SJCRH30 (cell line): Measurements from ENCODE around the gene CCL19. TPM values are rescaled to one million over a fixed set of nuclear protein-coding genes. Genes with fewer than 3 reads are reported as not detected.

Experiments
- DNase-seq, 2 experiments: peaks; one replicate each; pipeline ENCODE4 v3.0.0-alpha.2; 2015 to 2020
- H3K27ac ChIP-seq: fragments of 250-450 bp; sonication (Bioruptor Pico); 2 replicates; pipeline ENCODE4 v1.5.1; 2020; ENCODE audit warnings: mild to moderate bottlenecking, moderate library complexity
- H3K27me3 ChIP-seq: fragments of 250-450 bp; sonication (Bioruptor Pico); 2 replicates; pipeline ENCODE4 v1.5.1; 2020; ENCODE audit warnings: mild to moderate bottlenecking, moderate library complexity
- H3K36me3 ChIP-seq: fragments of 250-450 bp; sonication (Bioruptor Pico); 2 replicates; pipeline ENCODE4 v1.5.1; 2020; ENCODE audit warnings: mild to moderate bottlenecking, moderate library complexity
- H3K4me1 ChIP-seq: fragments of 250-450 bp; sonication (Bioruptor Pico); 2 replicates; pipeline ENCODE4 v1.5.1; 2020; ENCODE audit warnings: mild to moderate bottlenecking, moderate library complexity
- H3K4me3 ChIP-seq: fragments of 250-450 bp; sonication (Bioruptor Pico); 2 replicates; pipeline ENCODE4 v1.5.1; 2020; ENCODE audit warnings: mild to moderate bottlenecking, moderate library complexity
- H3K9me3 ChIP-seq: fragments of 250-450 bp; sonication (Bioruptor Pico); replicated peaks from 2 replicates; pipeline ENCODE4 v1.5.1; 2020; ENCODE audit warnings: mild to moderate bottlenecking, moderate library complexity
- total RNA-seq: library from RNA; depleted of rRNA; stranded (reverse); fragments of >200 nt; shearing (Covaris generic); gene quantifications from 2 replicates; pipeline ENCODE4 v1.2.3, GENCODE V29; 2014

Gene CCL19
- total RNA-seq, 1 experiment from 2014 or later, result not detected

- Histone ChIP-seq H3K4me1 (no peaks in the 10 kb centered on the region), H3K36me3 (no peaks in the 10 kb centered on the region), H3K27me3 (no peaks in the 10 kb centered on the region), H3K27ac (no peak overlapping the region), H3K9me3 (no peaks in the 10 kb centered on the region), H3K4me3 (no peak overlapping the region)
- DNase-seq, result no peak
Observed at GRCh38 chr9:34659592-34660253, 31.4 kb downstream of the CCL19 start.

DNA sequence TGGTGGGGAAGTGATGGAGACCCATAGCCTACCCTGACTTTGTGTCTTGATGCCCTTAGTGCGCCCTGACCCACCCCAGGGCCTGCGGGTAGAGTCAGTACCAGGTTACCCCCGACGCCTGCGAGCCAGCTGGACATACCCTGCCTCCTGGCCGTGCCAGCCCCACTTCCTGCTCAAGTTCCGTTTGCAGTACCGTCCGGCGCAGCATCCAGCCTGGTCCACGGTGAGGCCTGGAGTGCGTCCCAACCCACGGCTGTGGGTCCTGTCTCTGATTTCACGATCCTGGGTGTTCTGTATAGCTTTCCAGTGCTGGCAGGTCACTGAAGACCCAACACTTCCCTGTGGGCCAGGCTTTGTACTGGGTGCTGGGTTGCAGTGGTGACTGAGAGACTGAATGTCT is 32.6 kb downstream of the CCL19 start:
- Histone ChIP-seq H3K27me3 (no peaks in the 10 kb centered on the region), H3K4me1 (peaks cover under 1% of the 10 kb centered on the region; the same call in 1 of the 2 replicates), H3K36me3 (no peaks in the 10 kb centered on the region), H3K27ac (no peak overlapping the region), H3K4me3 (no peak overlapping the region), H3K9me3 (no peaks in the 10 kb centered on the region)
- no peak for DNase-seq

DNA sequence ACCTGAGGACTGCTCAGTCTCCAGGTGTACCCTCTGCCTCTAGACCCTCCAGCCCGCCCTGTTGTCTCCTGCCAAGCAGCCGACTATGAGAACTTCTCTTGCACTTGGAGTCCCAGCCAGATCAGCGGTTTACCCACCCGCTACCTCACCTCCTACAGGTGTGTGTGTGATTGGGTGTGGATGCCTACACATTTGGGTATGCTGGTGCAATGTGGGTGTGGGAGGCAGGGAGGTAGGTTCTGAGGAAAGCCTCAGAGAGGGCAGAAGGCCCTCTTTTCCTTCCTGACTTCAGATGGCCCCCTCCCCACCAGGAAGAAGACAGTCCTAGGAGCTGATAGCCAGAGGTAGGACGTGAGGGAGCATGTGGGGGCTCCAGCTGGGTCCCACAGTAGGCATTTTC is 34.1 kb downstream of the CCL19 start:
- DNase-seq, result no peak
- Histone ChIP-seq H3K36me3 (no peaks in the 10 kb centered on the region), H3K27me3 (no peaks in the 10 kb centered on the region), H3K27ac (no peak overlapping the region), H3K4me1 (peaks cover 3% of the 10 kb centered on the region; the same call in 1 of the 2 replicates), H3K9me3 (no peaks in the 10 kb centered on the region), H3K4me3 (no peak overlapping the region)

DNA sequence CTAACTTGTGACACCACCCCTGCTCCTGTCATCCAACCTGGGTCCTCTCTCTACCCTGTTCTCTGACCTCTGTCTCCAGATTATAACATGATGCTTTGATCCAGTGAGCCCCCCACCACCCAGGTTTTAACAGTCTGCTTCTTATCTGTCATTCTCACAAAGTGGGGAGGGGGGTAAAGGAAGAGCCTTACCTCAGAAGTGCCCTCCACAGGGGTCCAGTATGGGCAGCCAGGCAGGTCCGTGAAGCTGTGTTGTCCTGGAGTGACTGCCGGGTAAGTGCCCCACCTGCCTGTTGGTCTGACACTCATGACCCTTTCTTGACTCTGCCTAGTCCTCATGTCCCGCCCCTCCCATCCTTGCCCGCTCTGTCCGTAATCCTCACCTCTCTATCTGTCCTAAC is 35.7 kb downstream of the CCL19 start:
- Histone ChIP-seq H3K4me1 (peaks cover 3% of the 10 kb centered on the region; the same call in 1 of the 2 replicates), H3K27ac (no peak overlapping the region), H3K9me3 (no peaks in the 10 kb centered on the region), H3K4me3 (no peak overlapping the region), H3K27me3 (no peaks in the 10 kb centered on the region), H3K36me3 (no peaks in the 10 kb centered on the region)
- no peak for DNase-seq

DNA sequence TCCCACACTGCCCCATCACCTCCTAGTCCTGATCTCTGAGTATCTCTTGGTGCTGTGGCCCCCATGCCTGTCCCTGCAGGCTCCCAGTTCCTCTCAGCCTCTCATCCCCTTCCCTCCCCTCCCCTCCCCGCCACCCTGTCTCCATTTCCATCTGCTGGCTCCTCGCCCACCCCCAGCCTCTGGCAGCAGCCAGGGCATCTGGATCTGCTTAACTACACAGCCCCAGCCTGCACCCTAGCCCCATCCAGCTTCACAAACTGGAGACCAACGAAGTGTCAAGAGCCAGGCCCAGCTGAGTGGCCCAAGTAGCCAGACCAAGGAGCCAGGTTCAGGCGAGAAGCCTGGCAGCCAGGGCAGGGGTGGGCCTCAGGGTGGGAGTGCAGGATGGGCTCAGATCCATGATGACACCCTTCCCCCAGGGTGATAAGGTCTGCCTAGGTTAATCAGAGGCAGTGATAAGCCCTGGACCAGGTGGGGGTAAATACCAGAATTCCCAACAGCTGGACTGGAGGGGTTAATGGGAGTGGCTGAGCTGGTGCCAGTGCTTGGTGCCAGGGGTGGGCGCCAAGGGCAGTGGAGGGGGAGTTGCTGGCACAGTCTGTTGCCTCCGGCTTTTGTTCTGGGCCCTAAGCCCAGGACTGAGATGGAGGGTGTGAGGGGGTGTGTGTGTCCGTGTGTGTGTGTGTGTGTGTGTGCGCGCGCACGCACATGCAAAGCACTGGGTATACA is 36.6 kb downstream of the CCL19 start:
- no peak overlapping the region for H3K27ac ChIP-seq
- no peak overlapping the region for H3K4me3 ChIP-seq
- H3K36me3 ChIP-seq, result no peaks in the 10 kb centered on the region
- H3K9me3 ChIP-seq, result no peaks in the 10 kb centered on the region
- no peaks in the 10 kb centered on the region for H3K27me3 ChIP-seq
- peaks cover 3% of the 10 kb centered on the region; the same call in 1 of the 2 replicates for H3K4me1 ChIP-seq
- DNase-seq, result no peak

DNA sequence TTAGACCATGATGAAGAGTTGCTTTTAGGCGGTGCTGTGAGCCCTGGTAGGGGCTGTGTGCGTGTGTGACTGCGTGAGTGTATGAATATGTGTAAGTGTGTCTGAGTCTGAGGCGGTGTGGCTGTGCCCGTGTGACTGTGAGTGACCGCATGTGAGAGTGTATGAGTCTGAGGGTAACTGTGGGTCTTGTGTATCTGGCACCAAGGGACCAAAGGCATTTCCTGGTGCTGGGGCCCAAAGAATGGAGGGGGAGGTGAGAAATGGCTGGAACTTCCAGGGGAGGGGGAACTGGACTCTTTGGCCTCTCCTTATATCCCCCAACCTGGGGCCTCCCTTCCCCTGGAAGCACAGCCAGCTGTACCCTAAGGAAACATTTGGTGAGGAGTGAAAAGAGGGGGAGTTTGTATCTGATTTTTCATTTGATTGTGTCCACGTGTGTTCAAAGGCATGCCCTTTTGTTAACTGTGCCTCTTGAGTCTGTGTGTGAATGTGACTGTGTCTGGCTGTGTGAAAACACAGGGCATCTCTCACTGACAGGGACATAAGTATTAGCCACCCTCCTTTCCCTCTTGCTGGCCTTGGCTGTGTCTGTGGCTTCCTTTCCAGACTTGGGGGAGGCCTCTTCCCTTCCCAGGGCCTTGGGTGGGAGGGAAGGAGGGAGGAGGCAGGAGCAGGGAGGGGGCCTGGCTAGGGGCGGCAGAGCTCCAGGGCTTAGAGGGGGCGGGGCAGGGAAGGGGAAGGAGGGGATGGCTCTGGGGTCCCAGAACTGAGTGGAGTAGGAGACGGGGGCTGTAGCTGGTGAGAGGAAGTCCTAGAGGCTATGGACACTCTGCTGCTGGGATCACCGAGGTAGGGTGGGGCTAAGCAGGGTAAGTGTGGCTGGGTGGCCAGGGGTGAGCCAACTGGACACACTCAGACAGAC is 37.7 kb downstream of the CCL19 start:
- no peak for DNase-seq
- H3K27ac ChIP-seq, result no peak overlapping the region
- peaks cover 3% of the 10 kb centered on the region; the same call in 1 of the 2 replicates for H3K4me1 ChIP-seq
- no peaks in the 10 kb centered on the region for H3K9me3 ChIP-seq
- no peaks in the 10 kb centered on the region; the same call in 1 of the 2 replicates for H3K36me3 ChIP-seq
- no peaks in the 10 kb centered on the region for H3K27me3 ChIP-seq
- no peak overlapping the region for H3K4me3 ChIP-seq

DNA sequence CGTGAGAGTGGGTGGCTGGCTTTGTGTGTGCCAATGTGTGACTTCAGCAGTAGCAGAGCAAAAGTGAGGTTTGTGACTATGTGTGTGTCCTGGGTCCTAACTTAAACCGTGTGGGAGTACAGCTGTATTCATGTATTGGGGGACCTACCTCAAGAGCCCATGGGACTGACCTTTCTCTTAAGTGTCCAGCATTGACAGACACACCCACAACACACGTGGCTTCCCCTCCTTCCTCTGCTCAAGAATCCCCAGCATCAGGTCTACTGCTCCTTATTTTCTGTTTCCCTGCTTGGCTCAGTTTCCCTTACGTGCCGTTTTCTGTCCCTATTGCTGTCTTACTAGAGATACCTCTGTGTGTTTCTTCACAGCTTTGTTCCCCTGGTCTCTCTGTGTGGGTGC is 38.5 kb downstream of the CCL19 start:
- peaks cover 3% of the 10 kb centered on the region; the same call in 1 of the 2 replicates for H3K4me1 ChIP-seq

DNA sequence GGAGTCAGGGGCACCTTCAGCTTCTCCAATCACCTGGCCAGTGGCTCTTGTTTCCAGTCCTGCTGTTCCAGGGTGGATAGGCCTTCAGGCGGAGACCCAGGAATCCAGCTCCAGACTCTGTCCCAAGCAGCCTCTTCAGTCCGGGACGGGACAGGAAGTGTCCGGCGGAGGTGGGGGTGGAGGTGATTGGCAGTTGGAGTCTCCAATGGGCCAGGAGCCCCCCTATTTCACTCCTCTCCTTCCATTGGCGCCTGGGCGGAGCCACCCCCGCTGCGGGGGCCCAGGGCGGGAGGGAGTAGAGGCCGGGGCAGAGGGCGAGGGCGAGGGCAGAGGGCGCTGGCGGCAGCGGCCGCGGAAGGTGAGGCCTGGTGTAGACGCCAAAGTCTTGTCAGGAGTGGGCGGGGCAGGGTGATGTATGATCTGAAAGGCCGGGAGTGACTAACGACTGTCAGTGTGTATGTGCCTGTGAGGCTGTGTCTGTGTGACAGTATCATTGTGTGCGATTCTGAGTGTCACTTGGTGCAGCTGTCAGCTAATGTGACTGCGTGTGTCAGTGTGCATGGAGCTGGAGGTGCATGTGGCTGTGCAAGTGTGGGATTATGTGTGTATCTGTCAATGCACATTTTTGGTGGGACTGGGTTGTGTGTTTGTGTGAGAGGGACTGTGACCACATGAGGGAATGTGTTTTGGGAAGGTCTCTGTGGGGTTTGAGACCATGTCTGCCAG is 39.0 kb downstream of the CCL19 start, which contains the start of gene IL11RA:
Gene IL11RA, plus strand, starts transcription at position 310 of the 726 bp plus-strand sequence. CDS start 3,033 bp downstream, outside the sequence.
- Histone ChIP-seq H3K27me3 (no peaks in the 10 kb centered on the region), H3K27ac (peak within 1 kb of the TSS; percentile 11; the same call in 1 of the 2 replicates), H3K9me3 (no peaks in the 10 kb centered on the region), H3K36me3 (no peaks in the 10 kb centered on the region; the same call in 1 of the 2 replicates), H3K4me3 (peak within 1 kb of the TSS; percentile 54), H3K4me1 (peaks cover 3% of the 10 kb centered on the region; the same call in 1 of the 2 replicates)
- peak; percentile 80 to 81 for DNase-seq

More for the DNA sequence above, 38.5 kb downstream of the CCL19 start:
- H3K4me3 ChIP-seq, result peak overlapping the region; percentile 54
- H3K9me3 ChIP-seq, result no peaks in the 10 kb centered on the region
- no peak overlapping the region; the same call in 1 of the 2 replicates for H3K27ac ChIP-seq
- H3K36me3 ChIP-seq, result no peaks in the 10 kb centered on the region; the same call in 1 of the 2 replicates
- no peaks in the 10 kb centered on the region for H3K27me3 ChIP-seq
- DNase-seq, result no peak

GRCh38 chr9:34651321-34651720 is 39.8 kb downstream of the CCL19 start:
- Histone ChIP-seq H3K4me3 (peak overlapping the region; percentile 54), H3K27ac (no peak overlapping the region), H3K9me3 (no peaks in the 10 kb centered on the region), H3K4me1 (peaks cover 3% of the 10 kb centered on the region; the same call in 1 of the 2 replicates), H3K36me3 (no peaks in the 10 kb centered on the region; the same call in 1 of the 2 replicates), H3K27me3 (no peaks in the 10 kb centered on the region)
- no peak for DNase-seq

DNA sequence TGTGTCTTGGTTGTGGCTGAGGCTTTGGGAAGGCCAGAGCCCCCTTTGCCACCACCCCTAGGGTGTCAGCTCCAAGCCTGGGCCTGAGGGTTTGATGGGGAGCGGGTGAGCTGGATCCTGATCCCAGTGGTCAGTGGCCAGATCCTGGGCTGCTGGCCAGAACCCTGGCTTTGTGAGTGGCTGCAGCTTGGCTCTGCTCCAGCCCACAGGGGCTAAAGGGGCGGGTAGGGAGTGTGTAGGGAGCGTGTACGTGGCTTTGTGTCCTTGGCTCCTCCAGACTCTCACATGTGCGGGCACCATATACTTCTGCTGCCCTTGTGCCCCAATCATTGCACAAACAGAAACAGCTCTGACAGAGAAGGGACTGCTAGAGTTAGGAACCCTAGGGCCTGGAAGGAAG is 40.3 kb downstream of the CCL19 start:
- Histone ChIP-seq H3K27ac (no peak overlapping the region), H3K9me3 (no peaks in the 10 kb centered on the region), H3K27me3 (no peaks in the 10 kb centered on the region), H3K4me1 (peaks cover 7% of the 10 kb centered on the region), H3K4me3 (no peak overlapping the region), H3K36me3 (no peaks in the 10 kb centered on the region; the same call in 1 of the 2 replicates)
- no peak for DNase-seq

- Histone ChIP-seq H3K4me3 (no peak overlapping the region), H3K36me3 (no peaks in the 10 kb centered on the region; the same call in 1 of the 2 replicates), H3K27me3 (no peaks in the 10 kb centered on the region), H3K9me3 (no peaks in the 10 kb centered on the region), H3K27ac (no peak overlapping the region), H3K4me1 (peaks cover 7% of the 10 kb centered on the region)
- DNase-seq, result no peak
Observed at GRCh38 chr9:34648673-34649072, 42.4 kb downstream of the CCL19 start.

- Histone ChIP-seq H3K9me3 (no peaks in the 10 kb centered on the region), H3K27me3 (no peaks in the 10 kb centered on the region), H3K36me3 (no peaks in the 10 kb centered on the region; the same call in 1 of the 2 replicates), H3K4me1 (peaks cover 4% of the 10 kb centered on the region), H3K27ac (no peak overlapping the region), H3K4me3 (no peak overlapping the region; the same call in 1 of the 2 replicates)
- DNase-seq, result no peak
Observed at GRCh38 chr9:34647651-34648050, 43.4 kb downstream of the CCL19 start.

GRCh38 chr9:34647084-34647403 is 44.0 kb downstream of the CCL19 start:
- DNase-seq, result no peak
- peak overlapping the region; percentile 53 for H3K27ac ChIP-seq
- no peaks in the 10 kb centered on the region; the same call in 1 of the 2 replicates for H3K36me3 ChIP-seq
- H3K27me3 ChIP-seq, result no peaks in the 10 kb centered on the region
- peak overlapping the region; percentile 75 for H3K4me3 ChIP-seq
- no peaks in the 10 kb centered on the region for H3K9me3 ChIP-seq
- peaks cover 4% of the 10 kb centered on the region for H3K4me1 ChIP-seq
